ENCODE results near the gene OGDHL.

The OGDHL gene

GRCh38 chr10:49691588-49691987, 70.5 kb downstream of the OGDHL start:
- no peak for DNase-seq (ENCODE audit: low read depth)
- no peak for TF ChIP-seq CTCF (IDR thresholded peaks at IDR 0.05; ENCODE audit: low read length, missing control alignments)
- no peak overlapping the region for H3K4me3 ChIP-seq (replicated peaks; ENCODE audit: low read depth, low read length)

GRCh38 chr10:49690698-49691356, 71.3 kb downstream of the OGDHL start:
- TF ChIP-seq CTCF (IDR thresholded peaks at IDR 0.05; ENCODE audit: low read length, missing control alignments) = no peak
- H3K4me3 ChIP-seq (replicated peaks; ENCODE audit: low read depth, low read length) = no peak overlapping the region
- no peak for DNase-seq (ENCODE audit: low read depth)

- no peak for DNase-seq (ENCODE audit: low read depth)
- H3K4me3 ChIP-seq (replicated peaks; ENCODE audit: low read depth, low read length) = no peak overlapping the region
- TF ChIP-seq CTCF (IDR thresholded peaks at IDR 0.05; ENCODE audit: low read length, missing control alignments) = no peak
Observed at GRCh38 chr10:49689882-49690510, 72.1 kb downstream of the OGDHL start.

GRCh38 chr10:49688920-49689319, 73.2 kb downstream of the OGDHL start:
- no peak overlapping the region for H3K4me3 ChIP-seq (replicated peaks; ENCODE audit: low read depth, low read length)
- no peak for DNase-seq (ENCODE audit: low read depth)
- no peak for TF ChIP-seq CTCF (IDR thresholded peaks at IDR 0.05; ENCODE audit: low read length, missing control alignments)

GRCh38 chr10:49688261-49688846, 73.8 kb downstream of the OGDHL start:
- no peak for TF ChIP-seq CTCF (IDR thresholded peaks at IDR 0.05; ENCODE audit: low read length, missing control alignments)
- no peak for DNase-seq (ENCODE audit: low read depth)
- no peak overlapping the region for H3K4me3 ChIP-seq (replicated peaks; ENCODE audit: low read depth, low read length)

- no peak for TF ChIP-seq CTCF (IDR thresholded peaks at IDR 0.05; ENCODE audit: low read length, missing control alignments)
- no peak overlapping the region for H3K4me3 ChIP-seq (replicated peaks; ENCODE audit: low read depth, low read length)
- DNase-seq (ENCODE audit: low read depth) = no peak
Observed at GRCh38 chr10:49686651-49687050, 75.5 kb downstream of the OGDHL start.

All from fibroblast of pulmonary artery (primary cell).